DOHH2 (cell line): Measurements from ENCODE around the gene LRRC42.

Experiments
- H3F3A ChIP-seq: fragments of 200-600 bp; sonication (generic), shearing (Covaris generic); 2 replicates; pipeline ENCODE4 v1.6.0; 2016; ENCODE audit warnings: antibody characterized with exemption, mild to moderate bottlenecking; ENCODE audit not compliant: control insufficient read depth, insufficient read depth
- H3K27ac ChIP-seq: fragments of 200-600 bp; sonication (generic); 2 replicates; pipeline ENCODE4 v1.5.1; 2014; ENCODE audit warnings: low read depth, mild to moderate bottlenecking, low read length, moderate library complexity
- H3K27me3 ChIP-seq: fragments of 200-600 bp; sonication (generic); 2 replicates; pipeline ENCODE4 v1.6.1; 2014; ENCODE audit warnings: mild to moderate bottlenecking, low read length, mixed read lengths; ENCODE audit not compliant: control insufficient read depth
- H3K36me3 ChIP-seq: fragments of 200-600 bp; sonication (generic); 2 replicates; pipeline ENCODE4 v1.6.1; 2014; ENCODE audit warnings: mild to moderate bottlenecking, low read length, moderate library complexity, mixed read lengths; ENCODE audit not compliant: control insufficient read depth
- H3K4me1 ChIP-seq: fragments of 200-600 bp; sonication (generic); 2 replicates; pipeline ENCODE4 v1.6.1; 2014; ENCODE audit warnings: mild to moderate bottlenecking, low read length, mixed read lengths; ENCODE audit not compliant: control insufficient read depth
- H3K4me2 ChIP-seq: fragments of 200-600 bp; sonication (generic); 2 replicates; pipeline ENCODE4 v1.6.0; 2014; ENCODE audit warnings: mild to moderate bottlenecking, low read length, moderate library complexity
- H3K4me3 ChIP-seq: fragments of 200-600 bp; sonication (generic); 2 replicates; pipeline ENCODE4 v1.5.1; 2014; ENCODE audit warnings: mild to moderate bottlenecking, low read length, mixed read lengths
- H3K79me2 ChIP-seq: fragments of 200-600 bp; sonication (generic); 2 replicates; pipeline ENCODE4 v1.6.1; 2014; ENCODE audit warnings: mild to moderate bottlenecking, low read length, mixed read lengths; ENCODE audit not compliant: control insufficient read depth
- H3K9me2 ChIP-seq: fragments of 200-600 bp; sonication (generic); replicated peaks from 2 replicates; pipeline ENCODE4 v1.6.1; 2014; ENCODE audit warnings: mild to moderate bottlenecking, low read length, mixed read lengths; ENCODE audit not compliant: control insufficient read depth
- H3K9me3 ChIP-seq: fragments of 200-600 bp; sonication (generic); 2 replicates; pipeline ENCODE4 v1.6.1; 2014; ENCODE audit warnings: antibody characterized with exemption, low read length, mixed read lengths; ENCODE audit not compliant: control insufficient read depth, insufficient read depth
- H4K20me1 ChIP-seq: fragments of 200-600 bp; sonication (generic); 2 replicates; pipeline ENCODE4 v1.6.0; 2014; ENCODE audit warnings: low read depth, mild to moderate bottlenecking, antibody characterized with exemption, low read length, moderate library complexity; ENCODE audit not compliant: control insufficient read depth, insufficient read depth
- CTCF ChIP-seq: fragments of 200-600 bp; sonication (generic); IDR thresholded peaks from one replicate; pipeline ENCODE4 v1.5.1; 2014; ENCODE audit warnings: antibody characterized with exemption, mild to moderate bottlenecking, low read depth, low read length; ENCODE audit not compliant: poor library complexity, severe bottlenecking
- EZH2phosphoT487 ChIP-seq: fragments of 200-600 bp; sonication (generic); IDR thresholded peaks from 2 replicates; pipeline ENCODE4 v1.6.1; 2017; ENCODE audit warnings: borderline replicate concordance, mild to moderate bottlenecking, antibody characterized with exemption, low read length, moderate library complexity, mixed read lengths

Gene LRRC42

GRCh38 chr1:53899708-53900107 is 46.4 kb upstream of the LRRC42 start:
- H3K27ac ChIP-seq: no peak overlapping the region
- no peaks in the 10 kb centered on the region for H3F3A ChIP-seq
- H4K20me1 ChIP-seq: no peaks in the 10 kb centered on the region
- no peaks in the 10 kb centered on the region for H3K36me3 ChIP-seq
- TF ChIP-seq EZH2phosphoT487: no peak
- TF ChIP-seq CTCF: no peak
- no peaks in the 10 kb centered on the region for H3K9me3 ChIP-seq
- H3K9me2 ChIP-seq: no peaks in the 10 kb centered on the region
- H3K79me2 ChIP-seq: no peaks in the 10 kb centered on the region
- H3K4me1 ChIP-seq: no peaks in the 10 kb centered on the region
- H3K27me3 ChIP-seq: 0 out of 2 replicates have a peak, but pooled peaks cover 1% of the 10 kb centered on the region
- H3K4me2 ChIP-seq: no peak overlapping the region
- H3K4me3 ChIP-seq: no peak overlapping the region

- no peak for TF ChIP-seq CTCF
- TF ChIP-seq EZH2phosphoT487: no peak
Measured at GRCh38 chr1:53902235-53903138, 43.7 kb upstream of the LRRC42 start.

GRCh38 chr1:53905509-53905908 is 40.6 kb upstream of the LRRC42 start:
- Histone ChIP-seq H3F3A (no peaks in the 10 kb centered on the region), H3K27ac (no peak overlapping the region), H3K4me3 (no peak overlapping the region), H3K27me3 (no peaks in the 10 kb centered on the region), H3K9me3 (no peaks in the 10 kb centered on the region), H3K4me2 (no peak overlapping the region), H3K79me2 (no peaks in the 10 kb centered on the region), H3K36me3 (no peaks in the 10 kb centered on the region), H3K4me1 (no peaks in the 10 kb centered on the region), H3K9me2 (no peaks in the 10 kb centered on the region), H4K20me1 (no peaks in the 10 kb centered on the region)
- no peak for TF ChIP-seq CTCF
- TF ChIP-seq EZH2phosphoT487: no peak

More at GRCh38 chr1:53902235-53903138, 43.7 kb upstream of the LRRC42 start:
- Histone ChIP-seq H3K27me3 (no peaks in the 10 kb centered on the region), H3K27ac (no peak overlapping the region), H3F3A (no peaks in the 10 kb centered on the region), H3K4me1 (no peaks in the 10 kb centered on the region), H3K9me2 (no peaks in the 10 kb centered on the region), H3K79me2 (no peaks in the 10 kb centered on the region), H3K4me2 (no peak overlapping the region), H3K36me3 (no peaks in the 10 kb centered on the region), H3K9me3 (no peaks in the 10 kb centered on the region), H4K20me1 (no peaks in the 10 kb centered on the region), H3K4me3 (no peak overlapping the region)
